HCT116 (cell line): ENCODE measurements around the gene AKNAD1. TPM values are rescaled to one million over a fixed set of nuclear protein-coding genes. Genes with fewer than 3 reads are reported as not detected.

Experiments
- ATAC-seq: fragments of 200-7000 bp; cut with Tn5 transposase; 2 replicates; pipeline ENCODE4 v1.9.1; 2020; ENCODE audit warnings: mild to moderate bottlenecking, moderate library complexity
- BruUV-seq: library from RNA; stranded (reverse); fragments of 400-500 nt; replicated peaks from 2 replicates; lab custom pipeline; 2021; lab: Mats Ljungman, UMichigan
- CTCF ChIA-PET: fragments of 300-600 bp; sonication (Branson Sonifier 250); formaldehyde crosslinking; loops from one replicate; lab custom pipeline; 2021; ENCODE audit warnings: antibody characterized with exemption; lab: Charles Lee
- POLR2A ChIA-PET: fragments of 300-600, 350-600 bp; sonication (Branson Sonifier 250); formaldehyde crosslinking; loops from one replicate; lab custom pipeline; 2021; ENCODE audit warnings: antibody characterized with exemption; lab: Charles Lee
- RAD21 ChIA-PET, 2 experiments: fragments of 300-600 bp; sonication (Branson Sonifier 250); formaldehyde crosslinking; loops; one replicate each; lab custom pipeline; 2023; ENCODE audit warnings: low total read pairs in 2 of 2; ENCODE audit not compliant: uncharacterized antibody in 2 of 2, unreplicated experiment in 2 of 2, low non-redundant PET in 1 of 2; lab: Charles Lee
- DNase-seq: peaks from one replicate; pipeline ENCODE4 v3.0.0-alpha.2; 2010; ENCODE audit warnings: low read depth, low spot score
- H2AFZ ChIP-seq: fragments of 200-600 bp; shearing (Covaris generic), sonication (generic); 2 replicates; pipeline ENCODE4 v1.6.1; 2017; ENCODE audit warnings: low read depth, mixed run types, mixed read lengths, antibody characterized with exemption, low read length; ENCODE audit not compliant: poor library complexity, severe bottlenecking
- H3K27ac ChIP-seq: 2 replicates; pipeline ENCODE4 v1.5.1; 2012; ENCODE audit warnings: low read depth, low read length
- H3K27me3 ChIP-seq: fragments of 200-600 bp; sonication (generic); 2 replicates; pipeline ENCODE4 v1.6.1; 2016; ENCODE audit warnings: mixed run types, low read length, mixed read lengths; ENCODE audit not compliant: insufficient read depth
- H3K36me3 ChIP-seq, 2 experiments: fragments of 200-500 bp in 1 of 2; fragments of 200-600 bp in 1 of 2; sonication (Bioruptor generic) in 1 of 2; sonication (generic) in 1 of 2; 2 replicates each; pipeline versions ENCODE4 v1.5.1 to v1.6.1; 2014 to 2016; ENCODE audit warnings: low read length in 2 of 2, inconsistent platforms in 1 of 2, mixed read lengths in 1 of 2, mixed run types in 1 of 2; ENCODE audit not compliant: insufficient read depth in 2 of 2, control insufficient read depth in 1 of 2
- H3K4me1 ChIP-seq, 2 experiments: fragments of 200-600 bp in 1 of 2; sonication (generic) in 1 of 2; 2 replicates each; pipeline versions ENCODE4 v1.5.1 to v1.6.1; 2012 to 2017; ENCODE audit warnings: low read length in 2 of 2, inconsistent platforms in 1 of 2, mild to moderate bottlenecking in 1 of 2, mixed read lengths in 1 of 2, mixed run types in 1 of 2, moderate library complexity in 1 of 2; ENCODE audit not compliant: insufficient read depth in 2 of 2, control insufficient read depth in 1 of 2
- H3K4me2 ChIP-seq: fragments of 200-600 bp; sonication (generic); 2 replicates; pipeline ENCODE4 v1.6.1; 2017; ENCODE audit warnings: mixed run types, low read length, mixed read lengths
- H3K4me3 ChIP-seq, 2 experiments: fragments of 200-600 bp in 1 of 2; sonication (generic) in 1 of 2; replicated peaks in 1 of 2; 2 replicates each; pipeline ENCODE4 v1.5.1; 2011 to 2016; ENCODE audit warnings: low read length in 2 of 2, control low read depth in 1 of 2, low read depth in 1 of 2, mild to moderate bottlenecking in 1 of 2, mixed read lengths in 1 of 2, mixed run types in 1 of 2
- H3K79me2 ChIP-seq: fragments of 200-600 bp; sonication (generic); 2 replicates; pipeline ENCODE4 v1.6.1; 2017; ENCODE audit warnings: mild to moderate bottlenecking, mixed run types, low read length, moderate library complexity, mixed read lengths; ENCODE audit not compliant: insufficient read depth
- H3K9ac ChIP-seq: fragments of 200-600 bp; sonication (generic); 2 replicates; pipeline ENCODE4 v1.6.1; 2016; ENCODE audit warnings: low read length, mixed read lengths
- H3K9me2 ChIP-seq: fragments of 200-600 bp; sonication (generic), shearing (Covaris generic); 2 replicates; pipeline ENCODE4 v1.6.1; 2017; ENCODE audit warnings: mixed run types, mild to moderate bottlenecking, moderate library complexity; ENCODE audit not compliant: insufficient read depth
- H3K9me3 ChIP-seq, 2 experiments: fragments of 200-500 bp in 1 of 2; fragments of 200-600 bp in 1 of 2; sonication (Bioruptor generic) in 1 of 2; sonication (generic) in 1 of 2; 2 replicates each; pipeline ENCODE4 v1.6.1; 2014 to 2017; ENCODE audit warnings: low read length in 2 of 2, mixed read lengths in 2 of 2, inconsistent platforms in 1 of 2, low read depth in 1 of 2, mild to moderate bottlenecking in 1 of 2, mixed run types in 1 of 2, moderate library complexity in 1 of 2; ENCODE audit not compliant: control insufficient read depth in 1 of 2, insufficient read depth in 1 of 2
- H4K20me1 ChIP-seq: fragments of 200-600 bp; sonication (generic), shearing (Covaris generic); 2 replicates; pipeline ENCODE4 v1.6.1; 2017; ENCODE audit warnings: mixed run types, mild to moderate bottlenecking, moderate library complexity; ENCODE audit not compliant: insufficient read depth
- CBX3 ChIP-seq: IDR thresholded peaks from 2 replicates; pipeline ENCODE4 v1.6.1; 2012; ENCODE audit warnings: low read depth
- EGR1 ChIP-seq: IDR thresholded peaks from 2 replicates; pipeline ENCODE4 v1.6.1; 2012; ENCODE audit warnings: low read depth
- EZH2 ChIP-seq: fragments of 200-600 bp; sonication (generic); IDR thresholded peaks from 2 replicates; pipeline ENCODE4 v1.6.1; 2017; ENCODE audit warnings: antibody characterized with exemption, mixed run types
- FOSL1 ChIP-seq: IDR thresholded peaks from 2 replicates; pipeline ENCODE4 v1.6.1; 2012; ENCODE audit warnings: low read depth
- POLR2A ChIP-seq: IDR thresholded peaks from 2 replicates; pipeline ENCODE4 v1.7.0; 2011; ENCODE audit warnings: borderline replicate concordance; ENCODE audit not compliant: insufficient read depth, insufficient read length; ENCODE audit errors: extremely low read depth
- RAD21 ChIP-seq: IDR thresholded peaks from 2 replicates; pipeline ENCODE4 v1.6.1; 2012; ENCODE audit warnings: low read depth, mild to moderate bottlenecking
- YY1 ChIP-seq: IDR thresholded peaks from 2 replicates; pipeline ENCODE4 v1.6.1; 2011; ENCODE audit warnings: low read length, low read depth, moderate library complexity, mild to moderate bottlenecking; ENCODE audit not compliant: insufficient replicate concordance; ENCODE audit errors: extremely low read depth
- ZFX ChIP-seq: fragments of 450-650 bp; IDR thresholded peaks from 2 replicates; pipeline ENCODE4 v1.6.1; 2017
- ZNF274 ChIP-seq: fragments of 200-500 bp; sonication (Bioruptor generic); IDR thresholded peaks from 2 replicates; pipeline ENCODE4 v1.6.1; 2014; ENCODE audit warnings: mild to moderate bottlenecking, low read depth, low read length, inconsistent platforms
- intact Hi-C: fragments of 100-400 bp; cut with micrococcal nuclease; formaldehyde crosslinking; loops from 2 replicates; pipeline ENCODE4 v1.10.0; 2022
- total RNA-seq: library from RNA; stranded (reverse); gene quantifications from one replicate; pipeline ENCODE4 v1.2.1, GENCODE V29; 2021; ENCODE audit not compliant: unreplicated experiment
- TF ChIP-seq, protein P1 (sequence below), 3 experiments: fragments of 200-600 bp in 1 of 3; sonication (generic) in 1 of 3; IDR thresholded peaks in 2 of 3; conservative IDR thresholded peaks in 1 of 3; 2 replicates each; pipeline ENCODE4 v1.5.1; 2012 to 2017; ENCODE audit warnings: low read depth in 2 of 3, low read length in 2 of 3, antibody characterized with exemption in 1 of 3, borderline replicate concordance in 1 of 3, control low read depth in 1 of 3, mild to moderate bottlenecking in 1 of 3, mixed read lengths in 1 of 3, mixed run types in 1 of 3, moderate library complexity in 1 of 3; ENCODE audit not compliant: insufficient read depth in 1 of 3
- TF ChIP-seq, protein P2 (sequence below): IDR thresholded peaks from 2 replicates; pipeline ENCODE4 v1.6.1; 2012; ENCODE audit warnings: low read depth
- TF ChIP-seq, protein P3 (sequence below): IDR thresholded peaks from 2 replicates; pipeline ENCODE4 v1.6.1; 2012

The AKNAD1 gene
- total RNA-seq, 1 experiment from 2014 or later: 0.15 TPM

DNA sequence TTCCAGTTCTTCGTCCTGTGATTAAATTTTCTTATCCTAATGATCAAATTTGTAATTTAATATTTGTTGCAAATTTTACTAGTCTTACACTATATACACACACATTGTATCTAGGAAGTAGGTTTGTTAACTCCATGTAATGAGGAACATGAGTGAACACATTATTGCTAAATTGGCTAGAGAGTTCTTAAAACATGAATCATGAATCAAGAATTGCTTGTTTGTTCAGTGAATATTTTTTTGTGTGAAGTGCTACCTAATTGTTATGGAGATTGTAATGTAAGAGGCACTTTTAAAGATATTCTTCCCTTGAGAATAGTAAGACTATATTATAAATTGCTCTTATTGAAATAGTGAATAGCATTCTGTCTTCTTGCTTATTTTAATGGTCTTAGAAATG lies 24.5 kb upstream of the AKNAD1 start:
- CTCF ChIA-PET: no interaction called here
- no TSS peak for BruUV-seq
- no peaks in the 10 kb centered on the region for H3K9me2 ChIP-seq
- H3K9ac ChIP-seq: no peak overlapping the region
- no peaks in the 10 kb centered on the region; the same call in 1 of the 2 replicates for H4K20me1 ChIP-seq
- no peak for TF ChIP-seq CBX3
- TF ChIP-seq, protein P1, sequence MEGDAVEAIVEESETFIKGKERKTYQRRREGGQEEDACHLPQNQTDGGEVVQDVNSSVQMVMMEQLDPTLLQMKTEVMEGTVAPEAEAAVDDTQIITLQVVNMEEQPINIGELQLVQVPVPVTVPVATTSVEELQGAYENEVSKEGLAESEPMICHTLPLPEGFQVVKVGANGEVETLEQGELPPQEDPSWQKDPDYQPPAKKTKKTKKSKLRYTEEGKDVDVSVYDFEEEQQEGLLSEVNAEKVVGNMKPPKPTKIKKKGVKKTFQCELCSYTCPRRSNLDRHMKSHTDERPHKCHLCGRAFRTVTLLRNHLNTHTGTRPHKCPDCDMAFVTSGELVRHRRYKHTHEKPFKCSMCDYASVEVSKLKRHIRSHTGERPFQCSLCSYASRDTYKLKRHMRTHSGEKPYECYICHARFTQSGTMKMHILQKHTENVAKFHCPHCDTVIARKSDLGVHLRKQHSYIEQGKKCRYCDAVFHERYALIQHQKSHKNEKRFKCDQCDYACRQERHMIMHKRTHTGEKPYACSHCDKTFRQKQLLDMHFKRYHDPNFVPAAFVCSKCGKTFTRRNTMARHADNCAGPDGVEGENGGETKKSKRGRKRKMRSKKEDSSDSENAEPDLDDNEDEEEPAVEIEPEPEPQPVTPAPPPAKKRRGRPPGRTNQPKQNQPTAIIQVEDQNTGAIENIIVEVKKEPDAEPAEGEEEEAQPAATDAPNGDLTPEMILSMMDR (IDR thresholded peaks at IDR 0.05 in 2 of 3, conservative IDR thresholded peaks at IDR 0.05 in 1 of 3; ENCODE audit: borderline replicate concordance in 1 of 3, insufficient read depth in 1 of 3, low read depth in 2 of 3, low read length in 2 of 3): no peak
- TF ChIP-seq EGR1: no peak
- TF ChIP-seq RAD21: no peak
- TF ChIP-seq ZNF274: no peak
- TF ChIP-seq POLR2A: no peak
- TF ChIP-seq EZH2: no peak
- TF ChIP-seq ZFX: no peak
- TF ChIP-seq YY1: no peak
- TF ChIP-seq, protein P2, sequence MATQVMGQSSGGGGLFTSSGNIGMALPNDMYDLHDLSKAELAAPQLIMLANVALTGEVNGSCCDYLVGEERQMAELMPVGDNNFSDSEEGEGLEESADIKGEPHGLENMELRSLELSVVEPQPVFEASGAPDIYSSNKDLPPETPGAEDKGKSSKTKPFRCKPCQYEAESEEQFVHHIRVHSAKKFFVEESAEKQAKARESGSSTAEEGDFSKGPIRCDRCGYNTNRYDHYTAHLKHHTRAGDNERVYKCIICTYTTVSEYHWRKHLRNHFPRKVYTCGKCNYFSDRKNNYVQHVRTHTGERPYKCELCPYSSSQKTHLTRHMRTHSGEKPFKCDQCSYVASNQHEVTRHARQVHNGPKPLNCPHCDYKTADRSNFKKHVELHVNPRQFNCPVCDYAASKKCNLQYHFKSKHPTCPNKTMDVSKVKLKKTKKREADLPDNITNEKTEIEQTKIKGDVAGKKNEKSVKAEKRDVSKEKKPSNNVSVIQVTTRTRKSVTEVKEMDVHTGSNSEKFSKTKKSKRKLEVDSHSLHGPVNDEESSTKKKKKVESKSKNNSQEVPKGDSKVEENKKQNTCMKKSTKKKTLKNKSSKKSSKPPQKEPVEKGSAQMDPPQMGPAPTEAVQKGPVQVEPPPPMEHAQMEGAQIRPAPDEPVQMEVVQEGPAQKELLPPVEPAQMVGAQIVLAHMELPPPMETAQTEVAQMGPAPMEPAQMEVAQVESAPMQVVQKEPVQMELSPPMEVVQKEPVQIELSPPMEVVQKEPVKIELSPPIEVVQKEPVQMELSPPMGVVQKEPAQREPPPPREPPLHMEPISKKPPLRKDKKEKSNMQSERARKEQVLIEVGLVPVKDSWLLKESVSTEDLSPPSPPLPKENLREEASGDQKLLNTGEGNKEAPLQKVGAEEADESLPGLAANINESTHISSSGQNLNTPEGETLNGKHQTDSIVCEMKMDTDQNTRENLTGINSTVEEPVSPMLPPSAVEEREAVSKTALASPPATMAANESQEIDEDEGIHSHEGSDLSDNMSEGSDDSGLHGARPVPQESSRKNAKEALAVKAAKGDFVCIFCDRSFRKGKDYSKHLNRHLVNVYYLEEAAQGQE: no peak
- TF ChIP-seq FOSL1: no peak
- TF ChIP-seq, protein P3, sequence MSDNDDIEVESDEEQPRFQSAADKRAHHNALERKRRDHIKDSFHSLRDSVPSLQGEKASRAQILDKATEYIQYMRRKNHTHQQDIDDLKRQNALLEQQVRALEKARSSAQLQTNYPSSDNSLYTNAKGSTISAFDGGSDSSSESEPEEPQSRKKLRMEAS: no peak
- TF ChIP-seq, all 23 proteins: peak for 0
- ATAC-seq: no peak
- Histone ChIP-seq H2AFZ (no peak overlapping the region), H3K27me3 (no peaks in the 10 kb centered on the region), H3K79me2 (peaks cover 92% of the 10 kb centered on the region), H3K4me3 (no peak overlapping the region), H3K36me3 (no peaks in the 10 kb centered on the region), H3K4me1 (peaks cover 0 to 22% of the 10 kb centered on the region in 2 experiments; a peak in 2 of 4 replicates), H3K27ac (no peak overlapping the region), H3K9me3 (no peaks in the 10 kb centered on the region), H3K4me2 (no peak overlapping the region)
- intact Hi-C loops: no loop called here
- DNase-seq: no peak
- ChIA-PET RAD21 (no interaction called here), POLR2A (no interaction called here)
